ENCODE results near the gene MIOX.

DNA sequence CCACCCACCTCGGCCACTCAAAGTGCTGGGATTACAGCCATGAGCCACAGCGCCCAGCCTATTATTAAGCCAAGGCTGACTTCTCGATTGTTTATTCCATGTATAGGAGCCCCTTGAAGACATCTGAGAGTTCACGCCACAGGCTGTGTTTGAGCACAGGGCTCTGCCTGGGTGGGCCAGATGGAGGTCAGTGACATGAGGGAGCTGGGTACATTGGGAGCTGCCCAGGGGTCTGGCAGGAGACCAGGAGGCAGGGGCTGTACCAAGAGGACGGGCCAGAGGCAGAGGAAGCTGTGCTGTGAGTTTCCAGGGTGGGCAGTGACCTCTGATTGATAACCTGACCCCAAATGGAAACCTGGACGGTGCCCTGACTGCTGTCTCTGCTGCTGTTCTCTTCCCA lies 15.4 kb downstream of the MIOX start:
- TF ChIP-seq, protein P1, sequence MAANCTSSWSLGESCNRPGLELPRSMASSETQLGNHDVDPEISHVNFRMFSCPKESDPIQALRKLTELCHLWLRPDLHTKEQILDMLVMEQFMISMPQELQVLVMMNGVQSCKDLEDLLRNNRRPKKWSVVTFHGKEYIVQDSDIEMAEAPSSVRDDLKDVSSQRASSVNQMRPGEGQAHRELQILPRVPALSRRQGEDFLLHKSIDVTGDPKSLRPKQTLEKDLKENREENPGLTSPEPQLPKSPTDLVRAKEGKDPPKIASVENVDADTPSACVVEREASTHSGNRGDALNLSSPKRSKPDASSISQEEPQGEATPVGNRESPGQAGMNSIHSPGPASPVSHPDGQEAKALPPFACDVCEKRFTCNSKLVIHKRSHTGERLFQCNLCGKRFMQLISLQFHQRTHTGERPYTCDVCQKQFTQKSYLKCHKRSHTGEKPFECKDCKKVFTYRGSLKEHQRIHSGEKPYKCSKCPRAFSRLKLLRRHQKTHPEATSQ (tag by site-specific recombination; IDR thresholded peaks at IDR 0.05): no peak
- TF ChIP-seq, protein P2, sequence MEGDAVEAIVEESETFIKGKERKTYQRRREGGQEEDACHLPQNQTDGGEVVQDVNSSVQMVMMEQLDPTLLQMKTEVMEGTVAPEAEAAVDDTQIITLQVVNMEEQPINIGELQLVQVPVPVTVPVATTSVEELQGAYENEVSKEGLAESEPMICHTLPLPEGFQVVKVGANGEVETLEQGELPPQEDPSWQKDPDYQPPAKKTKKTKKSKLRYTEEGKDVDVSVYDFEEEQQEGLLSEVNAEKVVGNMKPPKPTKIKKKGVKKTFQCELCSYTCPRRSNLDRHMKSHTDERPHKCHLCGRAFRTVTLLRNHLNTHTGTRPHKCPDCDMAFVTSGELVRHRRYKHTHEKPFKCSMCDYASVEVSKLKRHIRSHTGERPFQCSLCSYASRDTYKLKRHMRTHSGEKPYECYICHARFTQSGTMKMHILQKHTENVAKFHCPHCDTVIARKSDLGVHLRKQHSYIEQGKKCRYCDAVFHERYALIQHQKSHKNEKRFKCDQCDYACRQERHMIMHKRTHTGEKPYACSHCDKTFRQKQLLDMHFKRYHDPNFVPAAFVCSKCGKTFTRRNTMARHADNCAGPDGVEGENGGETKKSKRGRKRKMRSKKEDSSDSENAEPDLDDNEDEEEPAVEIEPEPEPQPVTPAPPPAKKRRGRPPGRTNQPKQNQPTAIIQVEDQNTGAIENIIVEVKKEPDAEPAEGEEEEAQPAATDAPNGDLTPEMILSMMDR (tag by site-specific recombination; IDR thresholded peaks at IDR 0.05): no peak
- no peak for TF ChIP-seq ZNF341 (tag by site-specific recombination; IDR thresholded peaks at IDR 0.05; ENCODE audit: low read depth)
- no peak for TF ChIP-seq KLF9 (tag by site-specific recombination; IDR thresholded peaks at IDR 0.05; ENCODE audit: low read depth)
- TF ChIP-seq, protein P3, sequence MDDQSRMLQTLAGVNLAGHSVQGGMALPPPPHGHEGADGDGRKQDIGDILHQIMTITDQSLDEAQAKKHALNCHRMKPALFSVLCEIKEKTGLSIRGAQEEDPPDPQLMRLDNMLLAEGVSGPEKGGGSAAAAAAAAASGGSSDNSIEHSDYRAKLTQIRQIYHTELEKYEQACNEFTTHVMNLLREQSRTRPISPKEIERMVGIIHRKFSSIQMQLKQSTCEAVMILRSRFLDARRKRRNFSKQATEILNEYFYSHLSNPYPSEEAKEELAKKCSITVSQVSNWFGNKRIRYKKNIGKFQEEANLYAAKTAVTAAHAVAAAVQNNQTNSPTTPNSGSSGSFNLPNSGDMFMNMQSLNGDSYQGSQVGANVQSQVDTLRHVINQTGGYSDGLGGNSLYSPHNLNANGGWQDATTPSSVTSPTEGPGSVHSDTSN (CRISPR knock-in tag; IDR thresholded peaks at IDR 0.05): no peak

Data from HEK293 (cell line).